Neutrophil (primary cell): ENCODE measurements around the gene F2R.

Source experiments
- H3K27ac ChIP-seq: fragments of 200-600 bp; sonication (generic); 2 replicates; pipeline ENCODE4 v1.5.1; 2016; ENCODE audit warnings: mild to moderate bottlenecking, moderate library complexity
- H3K27me3 ChIP-seq: fragments of 200-600 bp; sonication (generic); 2 replicates; pipeline ENCODE4 v1.6.0; 2016; ENCODE audit warnings: mild to moderate bottlenecking
- H3K36me3 ChIP-seq: fragments of 200-600 bp; sonication (generic); 2 replicates; pipeline ENCODE4 v1.5.1; 2017
- H3K4me1 ChIP-seq, 2 experiments: fragments of 200-600 bp in 1 of 2; sonication (generic) in 1 of 2; 1 replicate in 1 of 2; 2 replicates in 1 of 2; pipeline versions ENCODE4 v1.5.1 to v1.6.1; 2013 to 2016; ENCODE audit warnings: low read depth in 1 of 2, low read length in 1 of 2, mild to moderate bottlenecking in 1 of 2, moderate library complexity in 1 of 2; ENCODE audit not compliant: control insufficient read depth in 1 of 2, insufficient read depth in 1 of 2
- H3K4me3 ChIP-seq, 2 experiments: fragments of 200-600 bp in 1 of 2; sonication (generic) in 1 of 2; 1 replicate in 1 of 2; 2 replicates in 1 of 2; pipeline ENCODE4 v1.5.1; 2013 to 2016; ENCODE audit warnings: low read depth in 1 of 2, low read length in 1 of 2, mild to moderate bottlenecking in 1 of 2, moderate library complexity in 1 of 2
- H3K9me3 ChIP-seq: fragments of 200-600 bp; sonication (generic); 2 replicates; pipeline ENCODE4 v1.5.1; 2016
- CTCF ChIP-seq: fragments of 200-600 bp; sonication (generic); IDR thresholded peaks from 2 replicates; pipeline ENCODE4 v1.5.1; 2016; ENCODE audit warnings: antibody characterized with exemption

The F2R gene

GRCh38 chr5:76688212-76688611 is 27.7 kb upstream of the F2R start:
- no peak overlapping the region for H3K27ac ChIP-seq
- no peak for TF ChIP-seq CTCF
- no peaks in the 10 kb centered on the region for H3K9me3 ChIP-seq
- H3K27me3 ChIP-seq: no peaks in the 10 kb centered on the region
- peaks cover 85% of the 10 kb centered on the region for H3K36me3 ChIP-seq
- no peak overlapping the region for H3K4me3 ChIP-seq
- peaks cover 0 to 4% of the 10 kb centered on the region in 2 experiments for H3K4me1 ChIP-seq

GRCh38 chr5:76688836-76689235 is 27.1 kb upstream of the F2R start:
- Histone ChIP-seq H3K9me3 (no peaks in the 10 kb centered on the region), H3K36me3 (peaks cover 85% of the 10 kb centered on the region), H3K27ac (no peak overlapping the region), H3K27me3 (no peaks in the 10 kb centered on the region), H3K4me1 (peaks cover 0 to 2% of the 10 kb centered on the region in 2 experiments), H3K4me3 (no peak overlapping the region)
- no peak for TF ChIP-seq CTCF

GRCh38 chr5:76689321-76690036 is 26.4 kb upstream of the F2R start:
- H3K36me3 ChIP-seq: peaks cover 85% of the 10 kb centered on the region
- no peaks in the 10 kb centered on the region for H3K4me1 ChIP-seq
- H3K27ac ChIP-seq: no peak overlapping the region
- no peak for TF ChIP-seq CTCF
- H3K4me3 ChIP-seq: no peak overlapping the region
- H3K9me3 ChIP-seq: no peaks in the 10 kb centered on the region
- no peaks in the 10 kb centered on the region for H3K27me3 ChIP-seq

- H3K27ac ChIP-seq: no peak overlapping the region
- H3K27me3 ChIP-seq: no peaks in the 10 kb centered on the region
- H3K4me3 ChIP-seq: no peak overlapping the region
- H3K4me1 ChIP-seq: no peaks in the 10 kb centered on the region
- TF ChIP-seq CTCF: no peak
- H3K9me3 ChIP-seq: no peaks in the 10 kb centered on the region
- H3K36me3 ChIP-seq: peaks cover 85% of the 10 kb centered on the region
These were observed 25.8 kb upstream of the F2R start for GRCh38 chr5:76690037-76690679.

- Histone ChIP-seq H3K4me3 (no peak overlapping the region), H3K27me3 (no peaks in the 10 kb centered on the region), H3K4me1 (no peaks in the 10 kb centered on the region), H3K27ac (no peak overlapping the region), H3K9me3 (no peaks in the 10 kb centered on the region), H3K36me3 (peaks cover 85% of the 10 kb centered on the region)
- no peak for TF ChIP-seq CTCF
These were observed 25.0 kb upstream of the F2R start for GRCh38 chr5:76690704-76691466.
